Measurements from ENCODE around the gene TNNT2.

DNA sequence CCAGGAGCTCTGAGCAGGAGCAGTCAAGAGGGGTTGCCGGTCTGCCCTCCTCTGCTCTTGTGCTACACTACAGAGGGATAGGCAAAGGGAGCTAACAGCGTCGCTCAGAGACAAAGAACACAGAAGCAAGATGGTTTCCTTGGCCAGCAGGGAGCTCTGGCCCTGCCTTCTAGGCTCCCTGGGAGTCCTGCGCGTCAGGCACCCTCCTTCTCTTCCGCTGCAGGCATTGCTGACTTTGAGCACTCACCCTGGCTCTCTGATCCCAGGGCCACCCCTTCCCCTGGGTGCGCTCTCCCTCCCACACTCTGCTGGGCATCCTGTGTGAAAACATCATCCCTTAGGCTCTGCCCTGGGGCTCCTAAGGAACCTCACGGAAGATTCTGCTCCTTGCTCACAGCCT is 43.6 kb upstream of the TNNT2 start:
- TF ChIP-seq EZH2 (IDR thresholded peaks at IDR 0.05), result no peak
- TF ChIP-seq, protein P1, sequence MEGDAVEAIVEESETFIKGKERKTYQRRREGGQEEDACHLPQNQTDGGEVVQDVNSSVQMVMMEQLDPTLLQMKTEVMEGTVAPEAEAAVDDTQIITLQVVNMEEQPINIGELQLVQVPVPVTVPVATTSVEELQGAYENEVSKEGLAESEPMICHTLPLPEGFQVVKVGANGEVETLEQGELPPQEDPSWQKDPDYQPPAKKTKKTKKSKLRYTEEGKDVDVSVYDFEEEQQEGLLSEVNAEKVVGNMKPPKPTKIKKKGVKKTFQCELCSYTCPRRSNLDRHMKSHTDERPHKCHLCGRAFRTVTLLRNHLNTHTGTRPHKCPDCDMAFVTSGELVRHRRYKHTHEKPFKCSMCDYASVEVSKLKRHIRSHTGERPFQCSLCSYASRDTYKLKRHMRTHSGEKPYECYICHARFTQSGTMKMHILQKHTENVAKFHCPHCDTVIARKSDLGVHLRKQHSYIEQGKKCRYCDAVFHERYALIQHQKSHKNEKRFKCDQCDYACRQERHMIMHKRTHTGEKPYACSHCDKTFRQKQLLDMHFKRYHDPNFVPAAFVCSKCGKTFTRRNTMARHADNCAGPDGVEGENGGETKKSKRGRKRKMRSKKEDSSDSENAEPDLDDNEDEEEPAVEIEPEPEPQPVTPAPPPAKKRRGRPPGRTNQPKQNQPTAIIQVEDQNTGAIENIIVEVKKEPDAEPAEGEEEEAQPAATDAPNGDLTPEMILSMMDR (IDR thresholded peaks at IDR 0.05), result no peak

Measured in neural progenitor cell (in vitro differentiated cells).